B cell (primary cell): Measurements from ENCODE around the gene MMP23B. TPM values are rescaled to one million over a fixed set of nuclear protein-coding genes. Genes with fewer than 3 reads are reported as not detected.

ENCODE experiments used
- ATAC-seq: fragments of 200-7000 bp; cut with Tn5 transposase; one replicate; pipeline ENCODE4 v1.10.0; 2021; ENCODE audit warnings: low read depth, mild to moderate bottlenecking, moderate number of reproducible peaks, moderate library complexity
- CTCF ChIA-PET: fragments of 350-600 bp; sonication (Branson Sonifier 250); formaldehyde crosslinking; loops from one replicate; lab custom pipeline; 2021; ENCODE audit warnings: antibody characterized with exemption, inconsistent platforms; lab: Charles Lee
- POLR2A ChIA-PET: fragments of 350-600 bp; sonication (Branson Sonifier 250); formaldehyde crosslinking; loops from one replicate; lab custom pipeline; 2021; ENCODE audit warnings: antibody characterized with exemption; lab: Charles Lee
- DNase-seq: peaks from one replicate; pipeline ENCODE4 v3.0.0; 2013
- H2AFZ ChIP-seq: 2 replicates; pipeline ENCODE4 v1.6.1; 2012; ENCODE audit warnings: mild to moderate bottlenecking, low read depth, low read length; ENCODE audit not compliant: insufficient read depth, poor library complexity, severe bottlenecking
- H3K27ac ChIP-seq, 2 donors: 1 replicate in 1 of 2; 2 replicates in 1 of 2; pipeline ENCODE4 v1.5.1; 2012 to 2013; ENCODE audit warnings: low read length in 2 of 2, mild to moderate bottlenecking in 2 of 2, moderate library complexity in 1 of 2
- H3K27me3 ChIP-seq, 4 experiments: fragments of 200-600 bp in 1 of 4; sonication (generic) in 1 of 4; replicated peaks in 1 of 4; 1 replicate in 2 of 4; 2 replicates in 2 of 4; pipeline versions ENCODE4 v1.6.1 to v1.7.0; 2013 to 2016; ENCODE audit warnings: low read length in 3 of 4, mild to moderate bottlenecking in 2 of 4, mixed read lengths in 1 of 4, moderate library complexity in 1 of 4; ENCODE audit not compliant: insufficient read depth in 4 of 4, control insufficient read depth in 3 of 4; ENCODE audit errors: control extremely low read depth in 1 of 4
- H3K36me3 ChIP-seq, 2 experiments: replicated peaks in 1 of 2; 1 replicate in 1 of 2; 2 replicates in 1 of 2; pipeline versions ENCODE4 v1.6.1 to v1.7.1; 2013; ENCODE audit warnings: low read length in 1 of 2; ENCODE audit not compliant: insufficient read depth in 2 of 2, control insufficient read depth in 1 of 2; ENCODE audit errors: control extremely low read depth in 1 of 2, extremely low read depth in 1 of 2
- H3K4me1 ChIP-seq, 2 donors: fragments of 200-600 bp in 1 of 2; sonication (generic) in 1 of 2; 1 replicate in 1 of 2; 2 replicates in 1 of 2; pipeline versions ENCODE4 v1.5.1 to v1.6.1; 2013 to 2017; ENCODE audit warnings: low read length in 2 of 2; ENCODE audit not compliant: control insufficient read depth in 2 of 2, insufficient read depth in 2 of 2
- H3K4me2 ChIP-seq: replicated peaks from 2 replicates; pipeline ENCODE3; 2012; ENCODE audit warnings: mild to moderate bottlenecking, low read depth, low read length; ENCODE audit not compliant: poor library complexity, severe bottlenecking
- H3K4me3 ChIP-seq, 5 experiments: fragments of 200-600 bp in 1 of 5; sonication (generic) in 1 of 5; 1 replicate in 3 of 5; 2 replicates in 2 of 5; pipeline versions ENCODE4 v1.5.1 to v1.7.0; 2011 to 2016; ENCODE audit warnings: low read length in 4 of 5, mild to moderate bottlenecking in 4 of 5, low read depth in 2 of 5, control low read depth in 1 of 5, moderate library complexity in 1 of 5; ENCODE audit not compliant: insufficient read depth in 1 of 5; ENCODE audit errors: control extremely low read depth in 1 of 5, extremely low read depth in 1 of 5
- H3K79me2 ChIP-seq: fragments of 200-600 bp; sonication (generic); one replicate; pipeline ENCODE4 v1.6.0; 2016; ENCODE audit warnings: low read length; ENCODE audit not compliant: control insufficient read depth, insufficient read depth
- H3K9ac ChIP-seq: fragments of 200-600 bp; sonication (generic); 2 replicates; pipeline ENCODE4 v1.6.1; 2017; ENCODE audit warnings: mild to moderate bottlenecking, low read length, moderate library complexity
- H3K9me3 ChIP-seq, 3 donors: one replicate each; pipeline versions ENCODE4 v1.6.1 to v1.7.1; 2013; ENCODE audit warnings: low read length in 2 of 3; ENCODE audit not compliant: control insufficient read depth in 2 of 3, insufficient read depth in 1 of 3; ENCODE audit errors: control extremely low read depth in 1 of 3
- H4K20me1 ChIP-seq: 2 replicates; pipeline ENCODE4 v1.6.0; 2012; ENCODE audit warnings: mild to moderate bottlenecking, low read length; ENCODE audit not compliant: insufficient read depth, control insufficient read depth, poor library complexity, severe bottlenecking
- H3K27ac Mint-ChIP-seq: one replicate; pipeline ENCODE4 v1.8.0; 2021; ENCODE audit warnings: mixed read lengths
- H3K27me3 Mint-ChIP-seq: one replicate; pipeline ENCODE4 v1.8.0; 2021; ENCODE audit warnings: mixed read lengths
- H3K4me1 Mint-ChIP-seq: one replicate; pipeline ENCODE4 v1.8.0; 2021; ENCODE audit warnings: mixed read lengths
- H3K4me3 Mint-ChIP-seq: one replicate; pipeline ENCODE4 v1.8.0; 2021; ENCODE audit warnings: mixed read lengths
- H3K9me3 Mint-ChIP-seq: one replicate; pipeline ENCODE4 v1.8.0; 2022; ENCODE audit warnings: mixed read lengths; ENCODE audit not compliant: insufficient read depth
- EZH2 ChIP-seq: IDR thresholded peaks from 2 replicates; pipeline ENCODE4 v1.6.1; 2012; ENCODE audit warnings: borderline replicate concordance, low read depth, mild to moderate bottlenecking, moderate library complexity, low read length; ENCODE audit not compliant: insufficient read depth, poor library complexity, severe bottlenecking
- WGBS: methylation state at CpG from one replicate; pipeline ENCODE4 v1.1.5; 2013; ENCODE audit warnings: missing lambda C conversion rate; ENCODE audit not compliant: insufficient coverage; 5-methylcytosine and 5-hydroxymethylcytosine counted together
- intact Hi-C: fragments of 100-400 bp; cut with micrococcal nuclease; formaldehyde crosslinking; loops from one replicate; pipeline ENCODE4 v1.10.0; 2022
- polyA plus RNA-seq: library from polyadenylated mRNA; depleted of rRNA; stranded (reverse); fragments of >200 nt; gene quantifications from 2 replicates; pipeline ENCODE4 v1.2.3, GENCODE V29; 2012
- total RNA-seq, 2 donors: library from RNA; stranded (reverse); fragments of 120-200 nt in 1 of 2; gene quantifications; 1 replicate in 1 of 2; 2 replicates in 1 of 2; pipeline versions ENCODE4 v1.2.3 to v1.2.4, GENCODE V29; 2013 to 2022
- TF ChIP-seq, protein P1 (sequence below): fragments of 200-600 bp; IDR thresholded peaks from one replicate; pipeline ENCODE4 v1.8.0; 2022; ENCODE audit warnings: antibody characterized with exemption, mild to moderate bottlenecking

Gene MMP23B
- total and polyA plus RNA-seq, 2 donors (not counting 1 experiment from before 2014, with no cell fraction given): 1.0 to 1.7 TPM

DNA sequence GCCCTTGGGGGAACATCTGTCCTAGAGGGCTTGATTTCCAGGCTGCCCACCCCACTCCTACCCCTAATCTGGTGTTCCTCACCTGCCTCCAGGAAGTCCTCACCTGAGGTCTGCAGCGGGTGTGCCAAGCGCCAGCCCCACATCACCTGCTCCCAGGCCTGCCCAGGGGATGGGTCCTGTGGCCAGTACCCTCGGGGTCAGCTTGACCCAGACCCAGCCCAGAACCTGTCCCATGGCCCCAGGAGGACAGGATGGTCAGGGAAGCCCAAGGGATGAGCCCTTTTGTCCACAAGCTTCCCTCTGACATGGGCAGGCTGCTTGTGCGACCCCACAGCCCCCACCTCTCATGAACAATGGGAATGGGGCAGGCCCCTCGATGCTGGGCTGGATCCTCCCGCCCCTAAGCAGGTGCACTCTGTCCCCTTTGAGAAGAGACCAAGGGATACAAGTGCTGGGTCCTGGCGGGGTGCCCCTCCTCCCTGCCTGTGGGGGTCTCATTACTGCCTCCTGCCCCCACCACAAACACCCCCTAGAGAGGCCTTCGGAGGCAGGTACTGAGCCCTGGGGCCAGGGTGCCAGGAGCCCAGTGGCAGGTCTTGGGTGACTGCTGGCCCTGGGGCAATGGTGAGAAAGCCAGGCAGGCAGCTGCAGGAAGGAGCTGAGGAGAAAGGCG, 13.4 kb upstream of the MMP23B start:
- Histone ChIP-seq H3K27ac (no peak overlapping the region), H3K9me3 (no peaks in the 10 kb centered on the region), H3K36me3 (peaks cover 0 to 5% of the 10 kb centered on the region in 2 experiments), H2AFZ (no peak overlapping the region), H3K4me2 (no peak overlapping the region), H4K20me1 (peaks cover 26% of the 10 kb centered on the region), H3K9ac (no peak overlapping the region), H3K27me3 (no peaks in the 10 kb centered on the region), H3K4me1 (peaks cover 20% of the 10 kb centered on the region in 2 donors), H3K79me2 (peaks cover 32% of the 10 kb centered on the region), H3K4me3 (no peak overlapping the region)
- WGBS: 100% methylated on average over 4 of the region's 9 CpGs
- ATAC-seq: no peak
- TF ChIP-seq, protein P1, sequence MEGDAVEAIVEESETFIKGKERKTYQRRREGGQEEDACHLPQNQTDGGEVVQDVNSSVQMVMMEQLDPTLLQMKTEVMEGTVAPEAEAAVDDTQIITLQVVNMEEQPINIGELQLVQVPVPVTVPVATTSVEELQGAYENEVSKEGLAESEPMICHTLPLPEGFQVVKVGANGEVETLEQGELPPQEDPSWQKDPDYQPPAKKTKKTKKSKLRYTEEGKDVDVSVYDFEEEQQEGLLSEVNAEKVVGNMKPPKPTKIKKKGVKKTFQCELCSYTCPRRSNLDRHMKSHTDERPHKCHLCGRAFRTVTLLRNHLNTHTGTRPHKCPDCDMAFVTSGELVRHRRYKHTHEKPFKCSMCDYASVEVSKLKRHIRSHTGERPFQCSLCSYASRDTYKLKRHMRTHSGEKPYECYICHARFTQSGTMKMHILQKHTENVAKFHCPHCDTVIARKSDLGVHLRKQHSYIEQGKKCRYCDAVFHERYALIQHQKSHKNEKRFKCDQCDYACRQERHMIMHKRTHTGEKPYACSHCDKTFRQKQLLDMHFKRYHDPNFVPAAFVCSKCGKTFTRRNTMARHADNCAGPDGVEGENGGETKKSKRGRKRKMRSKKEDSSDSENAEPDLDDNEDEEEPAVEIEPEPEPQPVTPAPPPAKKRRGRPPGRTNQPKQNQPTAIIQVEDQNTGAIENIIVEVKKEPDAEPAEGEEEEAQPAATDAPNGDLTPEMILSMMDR: no peak
- TF ChIP-seq EZH2: no peak
- ChIA-PET CTCF (no interaction called here), POLR2A (interaction anchor here (0.6 to 2.0 kb wide), 2 partner anchors 11 to 59 kb away, joined by 4 to 8 read pairs; no protein-coding TSS in a partner anchor)
- Mint-ChIP-seq H3K4me3 (no peak overlapping the region), H3K27me3 (no peaks in the 10 kb centered on the region), H3K4me1 (peaks cover 25% of the 10 kb centered on the region), H3K9me3 (no peaks in the 10 kb centered on the region), H3K27ac (no peak overlapping the region)
- DNase-seq: no peak
- intact Hi-C loops: no loop called here

- ATAC-seq (no peak), DNase-seq (no peak)
- Mint-ChIP-seq H3K27ac (no peak overlapping the region), H3K9me3 (no peaks in the 10 kb centered on the region), H3K27me3 (no peaks in the 10 kb centered on the region), H3K4me1 (peaks cover 12% of the 10 kb centered on the region), H3K4me3 (no peak overlapping the region)
- no peaks in the 10 kb centered on the region for H3K27me3 ChIP-seq
- TF ChIP-seq, protein P1: no peak
- TF ChIP-seq EZH2: no peak
- H3K27ac ChIP-seq: no peak overlapping the region
- H3K9me3 ChIP-seq: no peaks in the 10 kb centered on the region
- H3K4me2 ChIP-seq: no peak overlapping the region
- H3K36me3 ChIP-seq: peaks cover 0 to 5% of the 10 kb centered on the region in 2 experiments
- peaks cover 18% of the 10 kb centered on the region for H3K79me2 ChIP-seq
- WGBS: 91% methylated on average over 14 of the region's 14 CpGs
- H2AFZ ChIP-seq: no peak overlapping the region
- H3K4me3 ChIP-seq: no peak overlapping the region
- ChIA-PET POLR2A (no interaction called here), CTCF (no interaction called here)
- H3K4me1 ChIP-seq: peaks cover 9% of the 10 kb centered on the region in 2 donors
- intact Hi-C loops: no loop called here
- no peak overlapping the region for H3K9ac ChIP-seq
- peaks cover 20% of the 10 kb centered on the region for H4K20me1 ChIP-seq
Observed at GRCh38 chr1:1619917-1620361, 12.0 kb upstream of the MMP23B start.
